Stimulated activated CD8-positive, alpha-beta memory T cell treated with anti-CD3 and anti-CD28 coated beads, Interleukin-4, amount 100 ng/mL, for 48 hours (primary cell): ENCODE results near the gene CNOT10.

ENCODE experiments used
- DNase-seq: peaks from one replicate; pipeline ENCODE4 v3.0.0-alpha.2; 2020

CNOT10 gene

GRCh38 chr3:32818970-32819511 is 134.1 kb downstream of the CNOT10 start:
- no peak for DNase-seq

DNA sequence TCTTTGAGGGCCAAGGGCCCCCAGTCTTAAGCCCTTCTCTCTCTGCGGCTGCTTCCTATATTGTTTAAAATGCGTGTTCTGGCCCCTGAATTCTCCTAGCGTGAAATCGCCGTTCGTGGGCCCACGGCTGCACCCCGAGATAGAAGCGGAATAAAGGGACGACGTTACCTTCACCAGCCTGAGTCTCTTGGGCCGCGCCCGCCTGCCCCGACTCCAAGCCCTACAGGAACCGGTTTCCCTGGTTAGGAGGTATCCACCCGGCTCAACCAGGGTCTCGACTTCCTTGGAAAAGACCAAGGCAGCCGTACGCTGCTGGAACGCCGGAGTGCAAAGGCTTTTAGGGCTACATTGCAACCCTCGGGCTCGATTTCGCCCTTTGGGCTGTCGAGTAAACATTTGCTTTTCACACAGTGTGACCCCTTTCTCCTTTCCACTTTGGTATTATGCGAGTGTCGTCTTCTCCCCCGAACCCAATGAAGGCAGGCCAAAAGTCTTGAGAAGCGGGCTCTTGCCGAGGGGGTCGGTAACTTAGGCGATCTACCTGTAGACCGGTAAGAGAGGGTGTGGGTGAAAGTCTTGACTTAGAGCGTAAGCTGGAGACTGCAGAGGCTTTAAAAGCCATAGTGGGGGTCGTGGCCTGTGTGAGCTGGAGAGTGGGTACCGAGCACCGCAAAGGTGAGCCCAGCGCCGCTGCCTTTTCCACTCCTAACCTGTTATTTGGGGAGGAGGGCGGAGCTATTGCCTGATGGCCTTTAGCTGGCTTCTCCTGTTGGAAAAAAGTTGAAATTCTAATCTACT is 134.8 kb downstream of the CNOT10 start:
- DNase-seq, result no peak

- DNase-seq, result no peak
These were observed 135.4 kb downstream of the CNOT10 start for GRCh38 chr3:32820430-32820829.

- DNase-seq, result no peak
These were observed 136.1 kb downstream of the CNOT10 start for GRCh38 chr3:32820971-32821685.

- no peak for DNase-seq
These were observed 136.8 kb downstream of the CNOT10 start for GRCh38 chr3:32821686-32822296.

DNA sequence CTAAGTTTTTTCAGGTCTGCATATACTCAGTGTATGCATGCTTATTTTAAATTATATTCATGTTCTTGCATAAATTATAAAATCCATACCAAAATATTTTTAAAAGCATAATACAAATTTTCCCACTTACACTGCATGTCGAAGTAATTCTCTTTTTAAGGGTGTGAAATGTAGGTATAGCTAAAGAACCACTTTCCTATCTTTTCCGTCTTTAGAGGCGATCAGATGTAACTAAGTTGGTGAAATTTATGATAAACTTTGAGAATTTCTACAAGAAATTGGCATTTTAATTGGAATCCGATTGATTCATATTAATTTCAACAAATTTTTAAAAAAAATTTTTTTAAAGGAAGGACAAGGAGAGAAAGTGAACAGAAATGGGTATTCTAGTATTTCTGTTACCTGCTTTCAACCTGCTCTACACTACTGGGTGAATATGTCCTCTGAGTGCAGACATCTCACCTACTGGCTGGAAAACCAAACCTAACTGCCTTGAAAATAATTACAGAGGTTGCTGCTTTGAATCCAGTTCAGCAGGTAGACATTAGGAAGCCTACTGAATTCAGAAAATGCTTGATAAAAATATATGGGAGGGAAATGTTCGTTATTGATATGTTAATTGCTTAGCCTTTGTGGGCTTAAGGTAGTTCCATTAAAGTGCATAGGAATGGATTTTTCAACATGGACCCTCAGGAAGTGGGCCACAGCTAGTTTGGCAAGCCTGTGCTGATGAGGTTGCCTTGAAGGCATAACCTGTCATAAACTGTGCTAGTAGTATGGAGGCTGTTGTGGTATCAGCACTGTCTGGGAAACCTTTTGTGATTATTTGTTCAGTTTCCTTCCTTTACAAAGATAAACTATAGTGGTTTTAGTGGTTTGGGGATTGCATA is 137.9 kb downstream of the CNOT10 start:
- no peak for DNase-seq
